SK-N-SH (cell line): ENCODE results near the gene COX4I1. TPM values are rescaled to one million over a fixed set of nuclear protein-coding genes. Genes with fewer than 3 reads are reported as not detected.

Experiments used
- CTCF ChIA-PET: fragments of 300-600, 350-600 bp; formaldehyde crosslinking; extraction: SDS; loops from one replicate; lab custom pipeline; 2021; lab: Yijun Ruan, JAX
- POLR2A ChIA-PET: fragments of 350-600 bp; sonication (Branson Sonifier 250); formaldehyde crosslinking; extraction: SDS; loops from one replicate; lab custom pipeline; 2020; ENCODE audit warnings: antibody characterized with exemption, inconsistent platforms; lab: Yijun Ruan, JAX
- DNase-seq: peaks from one replicate; pipeline ENCODE4 v3.0.0; 2012
- H2AFZ ChIP-seq: fragments of 200-600 bp; sonication (generic); 2 replicates; pipeline ENCODE4 v1.8.1; 2016; ENCODE audit warnings: antibody characterized with exemption, mild to moderate bottlenecking, low read depth
- H3F3A ChIP-seq: fragments of 200-600 bp; sonication (generic); replicated peaks from 2 replicates; pipeline ENCODE3; 2016; ENCODE audit warnings: antibody characterized with exemption, mild to moderate bottlenecking; ENCODE audit not compliant: insufficient read depth
- H3K27ac ChIP-seq, 2 experiments: fragments of 200-500 bp in 1 of 2; fragments of 200-600 bp in 1 of 2; sonication (Bioruptor generic) in 1 of 2; sonication (generic), shearing (Covaris generic) in 1 of 2; 2 replicates each; pipeline versions ENCODE4 v1.5.1 to v1.6.1; 2014 to 2016; ENCODE audit warnings: low read depth in 2 of 2, inconsistent platforms in 1 of 2, low read length in 1 of 2, mild to moderate bottlenecking in 1 of 2, mixed read lengths in 1 of 2
- H3K27me3 ChIP-seq: fragments of 200-600 bp; sonication (generic), shearing (Covaris generic); 2 replicates; pipeline ENCODE4 v1.6.1; 2016; ENCODE audit warnings: mixed run types; ENCODE audit not compliant: insufficient read depth
- H3K36me3 ChIP-seq, 2 experiments: fragments of 200-500 bp in 1 of 2; fragments of 200-600 bp in 1 of 2; sonication (Bioruptor generic) in 1 of 2; sonication (generic) in 1 of 2; replicated peaks in 1 of 2; 2 replicates each; pipeline versions ENCODE3 to v1.5.1; 2014 to 2016; ENCODE audit warnings: low read length in 1 of 2, mild to moderate bottlenecking in 1 of 2; ENCODE audit not compliant: insufficient read depth in 2 of 2, control insufficient read depth in 1 of 2
- H3K4me1 ChIP-seq, 2 experiments: fragments of 200-500 bp in 1 of 2; fragments of 200-600 bp in 1 of 2; sonication (Bioruptor generic) in 1 of 2; sonication (generic), shearing (Covaris generic) in 1 of 2; 2 replicates each; pipeline versions ENCODE4 v1.5.1 to v1.6.1; 2014 to 2016; ENCODE audit warnings: low read depth in 1 of 2, low read length in 1 of 2, mixed run types in 1 of 2; ENCODE audit not compliant: insufficient read depth in 2 of 2, control insufficient read depth in 1 of 2
- H3K4me2 ChIP-seq: fragments of 200-600 bp; sonication (generic), shearing (Covaris generic); 2 replicates; pipeline ENCODE4 v1.6.1; 2017; ENCODE audit warnings: mixed run types
- H3K4me3 ChIP-seq, 2 experiments: fragments of 200-500 bp in 1 of 2; fragments of 200-600 bp in 1 of 2; sonication (Bioruptor generic) in 1 of 2; sonication (generic), shearing (Covaris generic) in 1 of 2; 2 replicates each; pipeline versions ENCODE4 v1.5.1 to v1.8.1; 2014 to 2016; ENCODE audit warnings: low read depth in 2 of 2, inconsistent platforms in 1 of 2, low read length in 1 of 2, mild to moderate bottlenecking in 1 of 2, mixed read lengths in 1 of 2, moderate library complexity in 1 of 2
- H3K79me2 ChIP-seq: fragments of 200-600 bp; sonication (generic); 2 replicates; pipeline ENCODE4 v1.8.1; 2017; ENCODE audit warnings: mild to moderate bottlenecking; ENCODE audit not compliant: insufficient read depth
- H3K9ac ChIP-seq: fragments of 200-600 bp; sonication (generic); 2 replicates; pipeline ENCODE4 v1.6.1; 2017; ENCODE audit warnings: mixed run types
- H3K9me2 ChIP-seq: fragments of 200-600 bp; sonication (generic); 2 replicates; pipeline ENCODE4 v1.6.1; 2017; ENCODE audit warnings: mixed run types
- H3K9me3 ChIP-seq: fragments of 200-600 bp; sonication (generic); 2 replicates; pipeline ENCODE4 v1.6.1; 2017; ENCODE audit warnings: mixed run types, mild to moderate bottlenecking, moderate library complexity
- H4K20me1 ChIP-seq: fragments of 200-600 bp; sonication (generic); 2 replicates; pipeline ENCODE4 v1.6.1; 2017; ENCODE audit warnings: mild to moderate bottlenecking, mixed run types; ENCODE audit not compliant: insufficient read depth
- EP300 ChIP-seq, 2 experiments: IDR thresholded peaks; 2 replicates each; pipeline versions ENCODE4 v1.4.0 to v1.6.1; 2012; ENCODE audit warnings: borderline replicate concordance in 1 of 2, low read depth in 1 of 2, low read length in 1 of 2
- FOXJ3 ChIP-seq: sonication (generic); formaldehyde crosslinking; IDR thresholded peaks from 2 replicates; pipeline ENCODE4 v1.5.1; 2020; ENCODE audit warnings: mild to moderate bottlenecking, missing genetic modification reagents
- FOXM1 ChIP-seq: IDR thresholded peaks from 2 replicates; pipeline ENCODE4 v1.4.0; 2012; ENCODE audit warnings: low read depth, mild to moderate bottlenecking
- GABPA ChIP-seq: IDR thresholded peaks from 2 replicates; pipeline ENCODE4 v1.4.0; 2012; ENCODE audit warnings: low read depth, mild to moderate bottlenecking
- JUND ChIP-seq: IDR thresholded peaks from 2 replicates; pipeline ENCODE4 v1.4.0; 2012
- MXI1 ChIP-seq: IDR thresholded peaks from 2 replicates; pipeline ENCODE4 v1.6.1; 2012; ENCODE audit warnings: mild to moderate bottlenecking, low read depth, low read length, improper control_type of control experiment
- NFIC ChIP-seq: IDR thresholded peaks from 2 replicates; pipeline ENCODE4 v1.4.0; 2012; ENCODE audit warnings: borderline replicate concordance
- POLR2AphosphoS5 ChIP-seq: IDR thresholded peaks from 2 replicates; pipeline ENCODE4 v1.6.1; 2012; ENCODE audit warnings: low read depth, low read length
- RAD21 ChIP-seq: IDR thresholded peaks from 2 replicates; pipeline ENCODE4 v1.6.1; 2012; ENCODE audit warnings: mild to moderate bottlenecking, low read length
- SIN3A ChIP-seq: IDR thresholded peaks from 2 replicates; pipeline ENCODE4 v1.6.1; 2012; ENCODE audit warnings: low read depth, mild to moderate bottlenecking, low read length, moderate library complexity, borderline replicate concordance
- TEAD4 ChIP-seq: IDR thresholded peaks from 2 replicates; pipeline ENCODE4 v1.4.0; 2012; ENCODE audit warnings: mild to moderate bottlenecking, borderline replicate concordance; ENCODE audit not compliant: insufficient read depth
- YY1 ChIP-seq: IDR thresholded peaks from 2 replicates; pipeline ENCODE4 v1.4.0; 2012; ENCODE audit warnings: low read depth, mild to moderate bottlenecking
- WGBS: methylation state at CpG from one replicate; pipeline ENCODE4 v1.1.6; 2017; ENCODE audit warnings: low lambda C conversion rate; 5-methylcytosine and 5-hydroxymethylcytosine counted together
- polyA plus RNA-seq, 3 experiments: library from polyadenylated mRNA; depleted of rRNA; stranded (reverse); fragments of >200 nt; gene quantifications; 2 replicates each; pipeline ENCODE4 v1.2.3, GENCODE V29; 2012
- TF ChIP-seq, protein P1 (sequence below): IDR thresholded peaks from 2 replicates; pipeline ENCODE4 v1.6.1; 2012; ENCODE audit warnings: mild to moderate bottlenecking, low read depth, low read length, moderate library complexity
- TF ChIP-seq, protein P2 (sequence below): IDR thresholded peaks from 2 replicates; pipeline ENCODE4 v1.4.0; 2012; ENCODE audit warnings: low read depth, borderline replicate concordance

COX4I1 gene
- polyA plus RNA-seq, 1 of the 3 experiments (the other 2 are of a cell fraction), result 1,294 TPM

DNA sequence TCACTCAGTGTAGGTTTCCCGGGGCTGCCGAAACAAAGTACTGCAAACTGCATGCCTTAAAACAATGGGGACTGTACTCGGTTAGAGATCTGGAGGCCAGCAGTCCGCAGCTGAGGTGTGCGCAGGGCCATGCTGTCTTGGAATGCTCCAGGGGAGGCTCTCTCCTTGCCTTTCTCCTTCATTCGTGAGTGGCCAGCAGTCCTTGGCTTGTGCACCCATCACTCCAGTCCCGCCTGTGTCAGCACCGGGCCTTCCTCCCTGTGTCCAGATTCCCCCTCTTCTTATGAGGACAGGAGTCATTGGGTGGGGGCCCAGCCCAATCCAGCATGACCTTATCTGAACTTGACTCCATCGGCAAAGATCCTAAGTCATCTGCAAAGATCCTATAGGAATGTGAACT is 43.4 kb downstream of the COX4I1 start (continued):
- TF ChIP-seq, protein P1, sequence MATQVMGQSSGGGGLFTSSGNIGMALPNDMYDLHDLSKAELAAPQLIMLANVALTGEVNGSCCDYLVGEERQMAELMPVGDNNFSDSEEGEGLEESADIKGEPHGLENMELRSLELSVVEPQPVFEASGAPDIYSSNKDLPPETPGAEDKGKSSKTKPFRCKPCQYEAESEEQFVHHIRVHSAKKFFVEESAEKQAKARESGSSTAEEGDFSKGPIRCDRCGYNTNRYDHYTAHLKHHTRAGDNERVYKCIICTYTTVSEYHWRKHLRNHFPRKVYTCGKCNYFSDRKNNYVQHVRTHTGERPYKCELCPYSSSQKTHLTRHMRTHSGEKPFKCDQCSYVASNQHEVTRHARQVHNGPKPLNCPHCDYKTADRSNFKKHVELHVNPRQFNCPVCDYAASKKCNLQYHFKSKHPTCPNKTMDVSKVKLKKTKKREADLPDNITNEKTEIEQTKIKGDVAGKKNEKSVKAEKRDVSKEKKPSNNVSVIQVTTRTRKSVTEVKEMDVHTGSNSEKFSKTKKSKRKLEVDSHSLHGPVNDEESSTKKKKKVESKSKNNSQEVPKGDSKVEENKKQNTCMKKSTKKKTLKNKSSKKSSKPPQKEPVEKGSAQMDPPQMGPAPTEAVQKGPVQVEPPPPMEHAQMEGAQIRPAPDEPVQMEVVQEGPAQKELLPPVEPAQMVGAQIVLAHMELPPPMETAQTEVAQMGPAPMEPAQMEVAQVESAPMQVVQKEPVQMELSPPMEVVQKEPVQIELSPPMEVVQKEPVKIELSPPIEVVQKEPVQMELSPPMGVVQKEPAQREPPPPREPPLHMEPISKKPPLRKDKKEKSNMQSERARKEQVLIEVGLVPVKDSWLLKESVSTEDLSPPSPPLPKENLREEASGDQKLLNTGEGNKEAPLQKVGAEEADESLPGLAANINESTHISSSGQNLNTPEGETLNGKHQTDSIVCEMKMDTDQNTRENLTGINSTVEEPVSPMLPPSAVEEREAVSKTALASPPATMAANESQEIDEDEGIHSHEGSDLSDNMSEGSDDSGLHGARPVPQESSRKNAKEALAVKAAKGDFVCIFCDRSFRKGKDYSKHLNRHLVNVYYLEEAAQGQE, result no peak
- TF ChIP-seq YY1 (no peak), MXI1 (no peak), SIN3A (no peak), TEAD4 (no peak), EP300 (IDR thresholded peaks at IDR 0.05; ENCODE audit: borderline replicate concordance in 1 of 2, low read depth in 1 of 2, low read length in 1 of 2) (no peak)
- TF ChIP-seq, protein P2, sequence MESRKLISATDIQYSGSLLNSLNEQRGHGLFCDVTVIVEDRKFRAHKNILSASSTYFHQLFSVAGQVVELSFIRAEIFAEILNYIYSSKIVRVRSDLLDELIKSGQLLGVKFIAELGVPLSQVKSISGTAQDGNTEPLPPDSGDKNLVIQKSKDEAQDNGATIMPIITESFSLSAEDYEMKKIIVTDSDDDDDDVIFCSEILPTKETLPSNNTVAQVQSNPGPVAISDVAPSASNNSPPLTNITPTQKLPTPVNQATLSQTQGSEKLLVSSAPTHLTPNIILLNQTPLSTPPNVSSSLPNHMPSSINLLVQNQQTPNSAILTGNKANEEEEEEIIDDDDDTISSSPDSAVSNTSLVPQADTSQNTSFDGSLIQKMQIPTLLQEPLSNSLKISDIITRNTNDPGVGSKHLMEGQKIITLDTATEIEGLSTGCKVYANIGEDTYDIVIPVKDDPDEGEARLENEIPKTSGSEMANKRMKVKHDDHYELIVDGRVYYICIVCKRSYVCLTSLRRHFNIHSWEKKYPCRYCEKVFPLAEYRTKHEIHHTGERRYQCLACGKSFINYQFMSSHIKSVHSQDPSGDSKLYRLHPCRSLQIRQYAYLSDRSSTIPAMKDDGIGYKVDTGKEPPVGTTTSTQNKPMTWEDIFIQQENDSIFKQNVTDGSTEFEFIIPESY, result no peak

DNA sequence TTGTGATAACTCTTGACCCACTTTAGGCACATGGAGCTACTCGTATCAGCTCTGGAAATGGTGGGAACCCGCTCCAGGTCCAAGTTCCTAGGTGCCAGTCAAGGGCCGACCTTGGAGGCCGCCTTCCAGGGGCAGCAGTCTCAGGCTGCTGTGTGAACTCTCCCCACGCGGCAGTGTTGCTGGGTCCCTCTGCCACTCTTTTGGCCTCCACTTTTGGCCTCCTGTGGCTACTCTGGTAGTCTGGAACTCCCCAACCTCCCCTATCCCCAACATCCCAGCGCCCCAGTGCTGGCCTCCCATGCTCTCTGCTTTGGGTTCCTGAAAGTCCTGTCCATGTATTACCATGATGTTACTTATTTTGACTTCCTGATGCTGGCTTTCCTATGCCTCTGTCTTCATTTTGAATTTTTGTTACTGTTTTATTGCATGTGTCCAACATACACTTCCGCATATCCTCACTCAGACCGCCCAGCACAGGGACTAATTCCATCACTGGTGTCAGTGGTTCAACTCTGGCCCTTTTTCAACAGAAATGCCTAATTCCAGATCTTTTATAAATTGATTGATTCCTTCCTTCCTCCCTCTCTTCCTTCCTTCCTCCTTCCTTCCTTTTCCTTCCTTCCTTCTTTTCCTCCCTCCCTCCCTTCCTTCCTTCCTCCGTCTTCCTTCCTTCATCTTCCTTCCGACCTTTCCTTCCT is 44.1 kb downstream of the COX4I1 start:
- no peaks in the 10 kb centered on the region for H3K9me2 ChIP-seq
- DNase-seq, result no peak
- CTCF ChIA-PET, result interaction anchor here (1.4 kb wide), 1 partner anchor 22 kb away, joined by 4 read pairs; no protein-coding TSS in a partner anchor
- TF ChIP-seq, protein P2, result no peak
- TF ChIP-seq SIN3A (no peak), NFIC (no peak), RAD21 (no peak), FOXJ3 (CRISPR knock-in tag) (no peak), FOXM1 (no peak), POLR2AphosphoS5 (no peak), JUND (no peak), GABPA (no peak)
- TF ChIP-seq, protein P1, result no peak
- H3K4me1 ChIP-seq, result no peaks in the 10 kb centered on the region
- no peaks in the 10 kb centered on the region for H3K79me2 ChIP-seq
- H2AFZ ChIP-seq, result no peak overlapping the region
- no peaks in the 10 kb centered on the region for H3F3A ChIP-seq
- no peaks in the 10 kb centered on the region for H3K36me3 ChIP-seq
- H3K27me3 ChIP-seq, result peaks cover 93% of the 10 kb centered on the region
- POLR2A ChIA-PET, result no interaction called here
- H3K9ac ChIP-seq, result no peak overlapping the region
- H3K4me3 ChIP-seq, result no peak overlapping the region
- 15% methylated on average over 8 of the region's 11 CpGs for WGBS
- H3K9me3 ChIP-seq, result no peaks in the 10 kb centered on the region
- H4K20me1 ChIP-seq, result no peaks in the 10 kb centered on the region
- no peak overlapping the region for H3K27ac ChIP-seq
- H3K4me2 ChIP-seq, result no peak overlapping the region
